Stomach (tissue), 9 donors: Measurements from ENCODE around the gene EIF4H. TPM values are rescaled to one million over a fixed set of nuclear protein-coding genes. Genes with fewer than 3 reads are reported as not detected.

Experiments
- DNase-seq, 2 donors: peaks; one replicate each; pipeline versions ENCODE4 v3.0.0 to v3.0.0-alpha.2; 2013 to 2019
- H3K27ac ChIP-seq, 5 donors: fragments of 200-600 bp in 4 of 5; sonication (generic) in 4 of 5; one replicate each; pipeline ENCODE4 v1.5.1; 2013 to 2019; ENCODE audit warnings: mild to moderate bottlenecking in 1 of 5, moderate library complexity in 1 of 5
- H3K27me3 ChIP-seq, 3 donors: fragments of 200-600 bp; sonication (generic); one replicate each; pipeline ENCODE4 v1.5.1; 2017 to 2019; ENCODE audit warnings: mixed run types in 1 of 3
- H3K36me3 ChIP-seq, 4 donors: fragments of 200-600 bp; sonication (generic); 1 replicate in 3 of 4; 2 replicates in 1 of 4; pipeline ENCODE4 v1.5.1; 2016 to 2019
- H3K4me1 ChIP-seq, 4 donors: fragments of 200-600 bp; sonication (generic); one replicate each; pipeline ENCODE4 v1.5.1; 2016 to 2019
- H3K4me3 ChIP-seq, 4 donors: fragments of 200-600 bp; sonication (generic) in 3 of 4; one replicate each; pipeline ENCODE4 v1.5.1; 2016 to 2019; ENCODE audit warnings: mild to moderate bottlenecking in 1 of 4
- H3K9me3 ChIP-seq, 4 donors: fragments of 200-600 bp; sonication (generic); one replicate each; pipeline ENCODE4 v1.5.1; 2016 to 2019
- CTCF ChIP-seq, 7 experiments: fragments of 450-650 bp in 4 of 7; fragments of 200-600 bp in 3 of 7; sonication (generic) in 3 of 7; IDR thresholded peaks; one replicate each; pipeline ENCODE4 v1.5.1; 2016 to 2019; ENCODE audit warnings: antibody characterized with exemption in 7 of 7, control low read depth in 2 of 7, mild to moderate bottlenecking in 1 of 7
- EP300 ChIP-seq: sonication (generic); formaldehyde crosslinking; IDR thresholded peaks from one replicate; pipeline ENCODE4 v1.6.1; 2017; ENCODE audit warnings: antibody characterized with exemption
- POLR2A ChIP-seq, 4 donors: fragments of 450-650 bp; IDR thresholded peaks; one replicate each; pipeline ENCODE4 v1.6.1; 2016; ENCODE audit warnings: antibody characterized with exemption in 4 of 4, control low read depth in 2 of 4, mild to moderate bottlenecking in 1 of 4, moderate library complexity in 1 of 4
- POLR2AphosphoS5 ChIP-seq, 3 donors: sonication (generic); formaldehyde crosslinking; IDR thresholded peaks; one replicate each; pipeline ENCODE4 v1.6.1; 2016; ENCODE audit warnings: antibody characterized with exemption in 3 of 3
- WGBS, 5 donors: extraction: QIAGEN DNeasy Blood & Tissue Kit in 3 of 5; methylation state at CpG; one replicate each; pipeline versions ENCODE4 v1.1.5 to v1.1.7; 2013 to 2018; 5-methylcytosine and 5-hydroxymethylcytosine counted together
- intact Hi-C: fragments of 100-400 bp; cut with DNase I; formaldehyde crosslinking; loops from one replicate; pipeline ENCODE4 v1.15.1; 2023; ENCODE audit warnings: low total_unique reads
- polyA plus RNA-seq, 3 donors: library from polyadenylated mRNA; stranded (reverse); fragments of 200-250 nt; gene quantifications; one replicate each; pipeline ENCODE4 v1.2.3, GENCODE V29; 2013
- small RNA-seq, 4 donors: library from RNA; depleted of rRNA; stranded (forward); fragments of <200 nt; gene quantifications; one replicate each; pipeline ENCODE3, GENCODE V24; 2016
- total RNA-seq, 5 donors: library from RNA; depleted of rRNA; stranded (reverse); fragments of >200 nt; gene quantifications; one replicate each; pipeline versions ENCODE4 v1.1.0 to v1.2.3, GENCODE V29; 2014 to 2016
- donor health status: healthy with polysubstance abuse.
- donor health status: Bipolar disorder and iron deficiency.
- donor health status: healthy.

EIF4H gene
- total and polyA plus RNA-seq, 8 donors, result 71.2 to 235 (median 165) TPM

GRCh38 chr7:74242122-74242443 lies 67.9 kb downstream of the EIF4H start:
- TF ChIP-seq EP300 (no peak), POLR2AphosphoS5 (IDR thresholded peaks at IDR 0.05) (no peak), CTCF (IDR thresholded peaks at IDR 0.05) (no peak)
- intact Hi-C loops, result no loop called here
- Histone ChIP-seq H3K27me3 (no peaks in the 10 kb centered on the region), H3K4me1 (peaks cover 0 to 10% (median 3%) of the 10 kb centered on the region in 4 donors), H3K9me3 (no peaks in the 10 kb centered on the region), H3K4me3 (no peak overlapping the region), H3K27ac (no peak overlapping the region), H3K36me3 (peaks cover 67 to 100% (median 98%) of the 10 kb centered on the region in 4 donors)
- no peak for DNase-seq
- WGBS, 5 donors, result 85 to 94% (median 93%) methylated on average over 6 of the region's 6 CpGs

GRCh38 chr7:74246497-74246896 lies 72.3 kb downstream of the EIF4H start:
- whole genome bisulfite sequencing, 5 donors, result 25 to 55% (median 40%) methylated on average over 4 of the region's 4 CpGs
- Histone ChIP-seq H3K27ac (no peak overlapping the region), H3K4me3 (no peak overlapping the region), H3K4me1 (peaks cover 0 to 11% (median 3%) of the 10 kb centered on the region in 4 donors), H3K9me3 (no peaks in the 10 kb centered on the region), H3K27me3 (no peaks in the 10 kb centered on the region), H3K36me3 (peaks cover 45 to 100% (median 98%) of the 10 kb centered on the region in 4 donors)
- TF ChIP-seq EP300, result no peak
- no peak for TF ChIP-seq POLR2AphosphoS5 (IDR thresholded peaks at IDR 0.05)
- TF ChIP-seq POLR2A (IDR thresholded peaks at IDR 0.05), result no peak
- no peak for TF ChIP-seq CTCF (IDR thresholded peaks at IDR 0.05)
- no peak for DNase-seq
- intact Hi-C loops, result no loop called here

Small RNA genes within 50 kb of the gene (small RNA-seq; reads per million reads assigned to genes)
- gene MIR590, result 0 to 1.4 (median 0.05) reads per million in 4 donors

Other genes with a start within 250 kb of the EIF4H start
- gene ELN, start 146.2 kb upstream of the EIF4H start, total RNA-seq, result 100 to 1,000 TPM in 3 of 5 donors, 10 to 100 TPM in 2; 30.3 to 274 (median 122) TPM
- gene ELN, start 146.2 kb upstream of the EIF4H start, polyA plus RNA-seq, result 10 to 100 TPM; 19.4 to 57.6 (median 28.8) TPM
- gene LIMK1, start 90.6 kb upstream of the EIF4H start, total RNA-seq, result 10 to 100 TPM in 3 of 5 donors, 1 to 10 TPM in 2; 2.9 to 21.0 (median 10.1) TPM
- gene LIMK1, start 90.6 kb upstream of the EIF4H start, polyA plus RNA-seq, result 10 to 100 TPM in 1 of 3 donors, 1 to 10 TPM in 2; 6.0 to 26.6 (median 7.2) TPM
- 100 to 1,000 TPM in 1 of 5 donors, 1 to 10 TPM in 3, under 1 TPM in 1; 0.45 to 150 (median 3.9) TPM for gene LAT2, start 35.6 kb downstream of the EIF4H start, total RNA-seq
- gene LAT2, start 35.6 kb downstream of the EIF4H start, polyA plus RNA-seq, result 1 to 10 TPM; 6.3 to 8.7 (median 7.2) TPM
- 10 to 100 TPM in 4 of 5 donors, 1 to 10 TPM in 1; 7.7 to 39.1 (median 18.2) TPM for gene RFC2, start 80.0 kb downstream of the EIF4H start, total RNA-seq
- gene RFC2, start 80.0 kb downstream of the EIF4H start, polyA plus RNA-seq, result 10 to 100 TPM; 22.0 to 27.8 (median 24.0) TPM
- gene CLIP2, start 115.1 kb downstream of the EIF4H start, total RNA-seq, result 100 to 1,000 TPM in 1 of 5 donors, 10 to 100 TPM in 4; 20.7 to 485 (median 24.5) TPM
- 10 to 100 TPM in 2 of 3 donors, 1 to 10 TPM in 1; 4.5 to 24.1 (median 10.5) TPM for gene CLIP2, start 115.1 kb downstream of the EIF4H start, polyA plus RNA-seq